RWPE2 (cell line): ENCODE results near the gene ITM2C.

Experiments used
- ATAC-seq: fragments of 200-7000 bp; cut with Tn5 transposase; 3 replicates; pipeline ENCODE4 v1.9.1; 2021; ENCODE audit warnings: low read depth
- DNase-seq: peaks from one replicate; pipeline ENCODE4 v3.0.0-alpha.2; 2020; ENCODE audit warnings: low spot score
- H3K27ac ChIP-seq: fragments of 450-650 bp; 2 replicates; pipeline ENCODE4 v1.5.1; 2017; ENCODE audit warnings: mild to moderate bottlenecking; ENCODE audit not compliant: poor library complexity, severe bottlenecking
- H3K27me3 ChIP-seq: fragments of 250-450 bp; sonication (Bioruptor Pico); 2 replicates; pipeline ENCODE4 v1.5.1; 2021; ENCODE audit warnings: mild to moderate bottlenecking, moderate library complexity; ENCODE audit not compliant: insufficient read depth, poor library complexity, severe bottlenecking
- H3K36me3 ChIP-seq: fragments of 250-450 bp; sonication (Bioruptor Pico); 2 replicates; pipeline ENCODE4 v1.5.1; 2020; ENCODE audit warnings: low read depth, mild to moderate bottlenecking, moderate library complexity
- H3K4me1 ChIP-seq: fragments of 250-450 bp; sonication (Bioruptor Pico); 2 replicates; pipeline ENCODE4 v1.5.1; 2021; ENCODE audit warnings: mild to moderate bottlenecking, moderate library complexity; ENCODE audit not compliant: insufficient read depth, poor library complexity, severe bottlenecking
- H3K4me3 ChIP-seq: fragments of 250-450 bp; sonication (Bioruptor Pico); 2 replicates; pipeline ENCODE4 v1.5.1; 2021; ENCODE audit warnings: mild to moderate bottlenecking, moderate library complexity; ENCODE audit not compliant: severe bottlenecking
- H3K9me3 ChIP-seq: fragments of 250-450 bp; sonication (Bioruptor Pico); 2 replicates; pipeline ENCODE4 v1.5.1; 2021; ENCODE audit warnings: mild to moderate bottlenecking, moderate library complexity; ENCODE audit not compliant: severe bottlenecking
- TF ChIP-seq, protein P1 (sequence below): fragments of 450-650 bp; IDR thresholded peaks from one replicate; pipeline ENCODE4 v1.5.1; 2017; ENCODE audit warnings: mild to moderate bottlenecking, moderate library complexity; ENCODE audit not compliant: poor library complexity, severe bottlenecking

ITM2C gene

DNA sequence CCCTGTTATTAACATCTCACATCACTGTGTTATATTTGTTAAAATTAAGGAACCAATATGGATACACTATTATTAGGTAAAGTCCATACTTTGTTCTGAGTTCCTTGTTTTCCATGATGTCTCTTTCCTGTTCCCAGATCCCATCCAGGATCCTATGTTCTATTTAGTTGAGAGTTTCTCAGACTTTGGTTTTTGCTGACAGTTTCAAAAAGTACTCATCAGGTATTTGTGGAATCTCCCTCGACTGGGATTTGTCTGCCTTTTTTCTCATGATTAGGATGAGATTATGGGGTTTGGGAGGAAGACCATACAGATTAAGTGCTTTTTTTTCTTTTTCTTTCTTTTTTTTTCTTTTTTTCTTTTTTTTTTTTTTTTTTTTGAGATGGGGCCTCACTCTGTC lies 39.4 kb upstream of the ITM2C start:
- Histone ChIP-seq H3K4me1 (no peaks in the 10 kb centered on the region), H3K36me3 (peaks cover 3% of the 10 kb centered on the region; the same call in 1 of the 2 replicates), H3K9me3 (no peaks in the 10 kb centered on the region), H3K4me3 (no peak overlapping the region), H3K27me3 (no peaks in the 10 kb centered on the region), H3K27ac (no peak overlapping the region)
- ATAC-seq (no peak), DNase-seq (no peak)
- TF ChIP-seq, protein P1, sequence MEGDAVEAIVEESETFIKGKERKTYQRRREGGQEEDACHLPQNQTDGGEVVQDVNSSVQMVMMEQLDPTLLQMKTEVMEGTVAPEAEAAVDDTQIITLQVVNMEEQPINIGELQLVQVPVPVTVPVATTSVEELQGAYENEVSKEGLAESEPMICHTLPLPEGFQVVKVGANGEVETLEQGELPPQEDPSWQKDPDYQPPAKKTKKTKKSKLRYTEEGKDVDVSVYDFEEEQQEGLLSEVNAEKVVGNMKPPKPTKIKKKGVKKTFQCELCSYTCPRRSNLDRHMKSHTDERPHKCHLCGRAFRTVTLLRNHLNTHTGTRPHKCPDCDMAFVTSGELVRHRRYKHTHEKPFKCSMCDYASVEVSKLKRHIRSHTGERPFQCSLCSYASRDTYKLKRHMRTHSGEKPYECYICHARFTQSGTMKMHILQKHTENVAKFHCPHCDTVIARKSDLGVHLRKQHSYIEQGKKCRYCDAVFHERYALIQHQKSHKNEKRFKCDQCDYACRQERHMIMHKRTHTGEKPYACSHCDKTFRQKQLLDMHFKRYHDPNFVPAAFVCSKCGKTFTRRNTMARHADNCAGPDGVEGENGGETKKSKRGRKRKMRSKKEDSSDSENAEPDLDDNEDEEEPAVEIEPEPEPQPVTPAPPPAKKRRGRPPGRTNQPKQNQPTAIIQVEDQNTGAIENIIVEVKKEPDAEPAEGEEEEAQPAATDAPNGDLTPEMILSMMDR: no peak

DNA sequence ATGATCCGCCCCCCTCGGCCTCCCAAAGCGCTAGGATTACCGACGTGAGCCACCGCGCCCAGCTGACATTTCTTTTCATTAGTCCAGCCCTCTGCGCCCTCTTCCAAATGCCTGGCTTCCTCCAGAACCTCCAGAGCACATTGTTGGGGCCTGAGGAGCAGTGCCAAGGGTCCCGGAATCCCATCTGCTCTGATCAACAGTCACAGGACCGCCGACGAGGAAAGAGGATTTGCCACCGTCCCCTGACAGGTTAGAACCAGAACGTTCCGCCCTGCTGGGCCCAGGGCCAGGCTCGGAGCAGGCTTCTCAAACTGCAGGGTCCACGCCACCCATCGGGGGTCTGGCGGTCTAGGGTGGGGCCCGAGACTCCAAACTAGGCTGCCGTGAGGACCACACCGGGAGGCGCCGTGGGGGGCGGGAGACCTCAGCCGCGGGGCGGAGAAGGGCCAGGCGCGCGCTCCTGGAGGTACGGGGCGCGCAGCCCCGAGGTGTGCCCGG lies 36.9 kb upstream of the ITM2C start:
- H3K4me3 ChIP-seq: no peak overlapping the region
- no peaks in the 10 kb centered on the region for H3K4me1 ChIP-seq
- no peak overlapping the region for H3K27ac ChIP-seq
- DNase-seq (no peak), ATAC-seq (no peak)
- no peaks in the 10 kb centered on the region for H3K36me3 ChIP-seq
- TF ChIP-seq, protein P1: no peak
- no peaks in the 10 kb centered on the region for H3K9me3 ChIP-seq
- H3K27me3 ChIP-seq: no peaks in the 10 kb centered on the region

DNA sequence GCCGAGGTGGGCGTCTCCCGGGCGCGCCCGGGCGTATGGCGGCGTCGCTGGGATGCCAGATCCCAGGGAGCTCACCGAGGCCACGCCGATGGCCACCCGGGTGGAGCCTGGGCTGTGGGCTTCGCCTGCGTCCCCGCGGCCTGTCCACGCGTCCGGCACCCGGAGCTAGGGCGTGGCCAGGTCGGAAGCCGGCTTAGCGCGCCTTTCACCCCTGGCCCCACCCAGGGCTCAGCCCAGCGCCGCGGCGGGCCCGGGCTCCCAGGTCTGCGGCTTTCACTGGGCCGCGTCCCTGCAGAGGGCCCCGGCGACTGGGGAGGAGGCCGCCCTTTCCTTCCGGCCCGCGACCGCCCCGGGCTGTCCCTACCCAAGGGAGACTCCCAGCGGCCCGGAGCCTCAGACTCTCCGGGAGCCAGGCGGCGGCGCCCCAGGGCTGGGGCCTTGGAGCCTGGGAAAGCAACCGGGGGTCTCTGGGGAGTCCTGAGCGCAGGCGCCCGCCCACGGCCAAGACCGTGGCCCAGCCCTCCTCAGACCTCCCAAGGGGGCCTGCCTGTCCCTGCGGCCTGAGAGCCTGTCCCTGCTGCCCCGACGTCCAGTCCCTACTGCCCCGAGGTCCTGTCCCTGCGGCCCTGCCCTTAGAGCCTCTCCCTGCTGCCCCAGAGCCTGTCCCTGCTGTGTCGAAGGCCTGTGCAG lies 36.3 kb upstream of the ITM2C start:
- Histone ChIP-seq H3K9me3 (no peaks in the 10 kb centered on the region), H3K27me3 (no peaks in the 10 kb centered on the region), H3K4me1 (no peaks in the 10 kb centered on the region), H3K36me3 (no peaks in the 10 kb centered on the region), H3K27ac (no peak overlapping the region), H3K4me3 (no peak overlapping the region)
- no peak for DNase-seq
- ATAC-seq: no peak; the same call in 2 of the 3 replicates
- TF ChIP-seq, protein P1: no peak

DNA sequence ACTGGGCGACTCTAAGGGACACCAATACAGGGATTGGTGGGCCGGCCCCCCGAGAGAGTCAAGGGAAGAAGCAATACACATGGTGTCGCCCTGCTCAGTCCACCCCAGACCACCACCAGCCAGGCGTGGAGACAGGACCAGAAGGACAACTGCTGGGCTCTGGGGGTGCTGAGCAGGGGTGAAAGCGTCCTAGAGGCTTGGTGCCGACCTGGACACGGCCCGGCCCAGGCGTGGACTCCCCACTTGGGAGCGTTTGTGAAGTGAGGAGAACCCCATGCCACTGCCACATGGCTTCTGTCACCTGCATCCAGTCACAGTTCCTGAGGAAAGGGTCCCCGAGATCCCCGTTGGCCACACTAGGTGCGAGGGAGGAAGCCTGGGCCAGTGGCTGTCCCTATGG lies 35.4 kb upstream of the ITM2C start:
- TF ChIP-seq, protein P1: no peak
- no peaks in the 10 kb centered on the region for H3K27me3 ChIP-seq
- no peak overlapping the region for H3K4me3 ChIP-seq
- ATAC-seq (no peak), DNase-seq (no peak)
- no peaks in the 10 kb centered on the region for H3K36me3 ChIP-seq
- H3K9me3 ChIP-seq: no peaks in the 10 kb centered on the region
- H3K4me1 ChIP-seq: no peaks in the 10 kb centered on the region
- no peak overlapping the region for H3K27ac ChIP-seq

DNA sequence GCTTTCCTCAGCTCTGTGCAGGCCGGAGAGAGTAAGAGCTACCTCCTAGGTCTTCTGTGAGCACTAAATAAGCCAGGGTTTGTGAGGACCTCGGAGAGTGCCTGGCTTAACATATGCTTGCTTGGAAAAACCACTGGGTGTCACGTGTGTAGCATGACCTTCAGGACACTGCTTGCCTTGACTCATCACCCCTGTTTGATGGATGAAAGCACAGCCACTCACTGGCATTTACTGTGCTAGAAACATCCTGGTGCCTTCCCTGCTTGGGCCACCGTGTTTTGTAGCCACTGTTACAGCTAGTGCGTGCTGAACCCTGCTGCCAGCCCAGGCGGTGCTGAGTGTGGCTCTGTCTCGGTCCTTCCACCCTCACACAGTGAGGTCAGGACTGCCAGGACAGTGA lies 34.8 kb upstream of the ITM2C start:
- DNase-seq (no peak), ATAC-seq (no peak)
- Histone ChIP-seq H3K36me3 (no peaks in the 10 kb centered on the region), H3K4me1 (no peaks in the 10 kb centered on the region), H3K4me3 (no peak overlapping the region), H3K27me3 (no peaks in the 10 kb centered on the region), H3K27ac (no peak overlapping the region), H3K9me3 (no peaks in the 10 kb centered on the region)
- TF ChIP-seq, protein P1: no peak
